ENCODE measurements around the gene OPCML.

DNA sequence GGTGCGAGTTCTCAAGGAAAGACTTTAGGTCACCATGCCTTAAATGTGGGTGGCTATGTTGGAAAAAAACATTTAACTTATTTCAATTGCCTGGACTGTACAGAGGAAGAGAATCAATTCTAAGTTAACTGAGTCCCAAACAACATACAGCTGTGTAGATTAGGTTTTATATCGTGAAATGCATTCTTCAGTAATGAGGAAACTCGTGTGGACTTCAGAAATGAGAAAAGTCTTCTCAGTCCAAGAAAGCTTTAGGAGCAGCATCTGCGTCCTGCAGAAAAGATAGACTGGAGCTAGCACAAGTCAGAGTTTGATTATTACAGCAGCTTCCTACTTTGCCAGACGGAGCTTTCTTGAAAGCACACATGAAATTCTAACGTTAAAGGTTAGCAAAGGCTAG, 673.0 kb downstream of the OPCML start:
- TF ChIP-seq, protein P1, sequence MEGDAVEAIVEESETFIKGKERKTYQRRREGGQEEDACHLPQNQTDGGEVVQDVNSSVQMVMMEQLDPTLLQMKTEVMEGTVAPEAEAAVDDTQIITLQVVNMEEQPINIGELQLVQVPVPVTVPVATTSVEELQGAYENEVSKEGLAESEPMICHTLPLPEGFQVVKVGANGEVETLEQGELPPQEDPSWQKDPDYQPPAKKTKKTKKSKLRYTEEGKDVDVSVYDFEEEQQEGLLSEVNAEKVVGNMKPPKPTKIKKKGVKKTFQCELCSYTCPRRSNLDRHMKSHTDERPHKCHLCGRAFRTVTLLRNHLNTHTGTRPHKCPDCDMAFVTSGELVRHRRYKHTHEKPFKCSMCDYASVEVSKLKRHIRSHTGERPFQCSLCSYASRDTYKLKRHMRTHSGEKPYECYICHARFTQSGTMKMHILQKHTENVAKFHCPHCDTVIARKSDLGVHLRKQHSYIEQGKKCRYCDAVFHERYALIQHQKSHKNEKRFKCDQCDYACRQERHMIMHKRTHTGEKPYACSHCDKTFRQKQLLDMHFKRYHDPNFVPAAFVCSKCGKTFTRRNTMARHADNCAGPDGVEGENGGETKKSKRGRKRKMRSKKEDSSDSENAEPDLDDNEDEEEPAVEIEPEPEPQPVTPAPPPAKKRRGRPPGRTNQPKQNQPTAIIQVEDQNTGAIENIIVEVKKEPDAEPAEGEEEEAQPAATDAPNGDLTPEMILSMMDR (IDR thresholded peaks at IDR 0.05; ENCODE audit: poor library complexity, severe bottlenecking), result no peak
- TF ChIP-seq EP300 (conservative IDR thresholded peaks at IDR 0.05; ENCODE audit: poor library complexity, severe bottlenecking) (no peak), POLR2AphosphoS5 (IDR thresholded peaks at IDR 0.05) (no peak)
